Dermis blood vessel endothelial cell (primary cell): ENCODE measurements around the gene NRARP. TPM values are rescaled to one million over a fixed set of nuclear protein-coding genes. Genes with fewer than 3 reads are reported as not detected.

Experiments used
- DNase-seq: peaks from one replicate; pipeline ENCODE4 v3.0.0; 2010
- total RNA-seq: library from RNA; depleted of rRNA; stranded (reverse); fragments of >200 nt; gene quantifications from 2 replicates; pipeline ENCODE4 v1.2.3, GENCODE V29; 2014

The NRARP gene
- total RNA-seq, 1 donor from 2014 or later, result 64.3 TPM

DNA sequence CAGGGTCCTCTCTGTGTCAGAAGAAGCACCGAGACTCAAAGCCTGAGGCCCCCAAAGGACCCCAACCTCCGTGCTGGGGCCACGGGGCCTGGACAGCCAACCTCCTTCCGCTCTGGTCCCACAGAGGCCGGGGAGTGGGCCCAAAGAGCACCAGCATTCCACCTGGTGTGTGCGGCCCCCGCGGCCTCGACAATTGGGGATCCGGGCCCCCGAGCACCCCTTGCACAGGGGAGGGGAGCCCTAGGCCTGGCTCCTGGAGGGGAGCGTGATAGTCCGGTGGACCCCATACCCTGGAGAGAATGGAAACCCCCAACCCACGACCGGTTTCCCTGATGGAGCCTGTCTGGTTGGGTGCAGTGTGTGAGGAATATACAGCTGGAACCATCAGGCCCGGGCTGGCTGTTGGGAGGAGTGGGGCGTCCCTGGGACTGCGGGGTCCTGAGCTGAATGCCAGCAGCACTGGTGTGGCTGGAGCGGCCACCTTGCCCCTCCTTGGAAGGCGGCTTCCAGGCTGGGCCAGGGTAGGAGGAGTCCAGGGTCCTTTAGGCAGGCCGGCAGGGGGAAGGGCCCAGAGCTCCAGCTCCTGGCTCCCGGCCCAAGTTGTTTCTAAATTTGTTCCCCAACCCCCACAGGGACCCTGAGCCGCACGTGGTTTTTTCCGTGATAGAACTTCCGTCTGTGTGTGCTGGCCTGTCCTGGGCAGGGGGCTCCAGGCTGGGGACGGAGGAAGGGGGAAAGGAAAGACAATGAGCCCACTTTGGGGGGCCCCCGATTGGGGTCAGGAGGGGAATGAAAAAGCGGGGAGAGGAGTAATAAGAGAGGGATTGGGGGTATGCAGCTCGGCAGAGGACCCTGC lies 25.4 kb downstream of the NRARP start:
- DNase-seq, result peak; percentile 61

- DNase-seq, result no peak
Measured at GRCh38 chr9:137275588-137276472, 26.2 kb downstream of the NRARP start.

DNA sequence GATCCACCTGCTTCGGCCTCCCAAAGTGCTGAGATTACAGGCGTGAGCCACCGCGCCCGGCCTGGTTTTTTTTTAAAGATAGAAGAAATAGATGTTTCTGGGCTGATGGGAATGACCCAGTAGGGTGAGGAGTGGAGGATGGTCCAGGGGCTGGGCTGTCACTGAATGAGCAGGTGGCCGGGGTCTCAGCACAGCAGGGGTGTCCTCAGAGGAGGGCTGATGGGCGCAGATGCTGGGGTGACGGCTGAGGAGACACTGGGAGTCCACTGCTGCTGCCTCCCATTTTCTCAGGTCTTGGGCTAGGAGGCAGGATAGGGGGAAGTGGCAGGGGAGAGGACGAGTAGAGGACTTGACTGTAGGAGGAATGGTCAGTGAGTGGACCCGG lies 26.9 kb downstream of the NRARP start:
- DNase-seq, result no peak

- no peak for DNase-seq
Measured at GRCh38 chr9:137273611-137274320, 28.3 kb downstream of the NRARP start.

DNA sequence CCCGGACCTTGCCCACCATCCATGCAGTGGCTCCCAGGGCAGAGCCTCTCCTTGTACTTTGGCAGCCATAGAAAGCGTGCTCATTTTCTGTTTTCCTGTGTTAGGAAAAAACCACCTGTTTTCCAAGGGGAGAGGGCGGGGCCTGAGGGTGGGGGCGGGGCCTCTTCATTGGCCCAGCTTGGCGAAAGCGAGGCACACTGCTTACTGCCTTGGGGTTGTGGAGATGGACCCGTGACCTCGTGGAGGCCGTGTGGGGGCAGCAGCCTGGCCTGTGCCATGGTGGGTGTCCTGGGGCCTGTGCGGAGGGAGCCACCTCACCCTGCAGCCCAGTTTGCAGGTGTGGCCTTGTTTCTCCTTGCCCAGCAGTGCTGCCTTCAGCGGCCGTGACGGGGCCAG lies 29.0 kb downstream of the NRARP start:
- no peak for DNase-seq

GRCh38 chr9:137272241-137273094 lies 29.6 kb downstream of the NRARP start:
- DNase-seq, result no peak

GRCh38 chr9:137271696-137272076 lies 30.4 kb downstream of the NRARP start:
- no peak for DNase-seq

- no peak for DNase-seq
Measured at GRCh38 chr9:137270929-137271695, 31.0 kb downstream of the NRARP start.

GRCh38 chr9:137269231-137269772 lies 32.8 kb downstream of the NRARP start:
- DNase-seq, result peak; percentile 63

GRCh38 chr9:137268538-137269201 lies 33.4 kb downstream of the NRARP start:
- peak; percentile 72 for DNase-seq

DNA sequence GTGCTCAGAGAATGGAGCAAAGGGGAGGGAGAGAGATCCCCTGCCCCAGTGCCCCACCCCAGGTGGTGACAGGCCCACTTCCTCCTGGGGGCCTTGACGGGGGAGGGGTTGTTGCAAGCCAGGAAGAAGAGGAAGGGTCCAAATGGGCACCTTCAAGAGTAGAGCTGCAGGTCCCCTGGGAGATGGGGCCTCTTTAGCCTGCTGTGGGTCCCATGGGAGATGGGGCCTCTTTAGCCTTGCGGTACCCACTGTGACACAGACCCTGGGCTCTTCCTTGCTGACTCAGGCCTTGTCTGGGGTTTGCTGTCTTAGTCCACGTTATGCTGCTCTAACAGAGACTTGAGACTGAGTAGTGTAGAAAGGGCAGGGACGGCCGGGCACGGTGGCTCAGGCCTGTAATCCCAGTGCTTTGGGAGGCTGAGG lies 34.1 kb downstream of the NRARP start:
- peak; percentile 36 for DNase-seq

GRCh38 chr9:137266585-137267453 lies 35.3 kb downstream of the NRARP start:
- no peak for DNase-seq

- no peak for DNase-seq
Measured at GRCh38 chr9:137266162-137266527, 35.9 kb downstream of the NRARP start.

DNA sequence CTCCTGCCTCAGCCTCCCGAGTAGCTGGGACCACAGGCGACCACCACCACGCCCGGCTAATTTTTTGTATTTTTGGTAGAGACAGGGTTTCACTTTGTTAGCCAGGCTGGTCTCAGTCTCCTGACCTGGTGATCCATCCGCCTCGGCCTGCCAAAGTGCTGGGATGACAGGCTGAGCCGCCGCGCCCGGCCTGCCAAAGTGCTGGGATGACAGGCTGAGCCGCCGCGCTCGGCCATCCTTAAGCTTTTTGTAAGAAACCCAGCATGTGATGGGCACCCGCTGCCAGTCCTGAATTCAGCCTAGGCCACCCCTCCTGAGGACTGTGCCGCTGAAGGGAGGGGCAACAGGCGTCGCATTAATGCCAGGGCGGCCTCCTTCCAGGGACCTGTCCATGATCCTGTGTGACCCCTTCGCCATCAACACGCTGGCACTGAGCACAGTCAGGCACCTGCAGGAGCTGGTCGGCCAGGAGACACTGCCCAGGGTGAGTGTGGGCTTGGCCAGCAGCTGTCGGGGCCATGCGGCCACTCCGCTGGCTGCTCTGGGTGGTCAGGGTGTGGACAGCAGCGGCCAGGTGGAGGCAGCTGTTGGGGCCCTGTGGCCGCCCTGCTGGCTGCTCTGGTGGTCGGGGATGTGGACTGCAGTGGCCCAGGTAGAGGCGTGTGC lies 36.4 kb downstream of the NRARP start:
- DNase-seq, result no peak

GRCh38 chr9:137264067-137264466 lies 38.0 kb downstream of the NRARP start:
- no peak for DNase-seq

GRCh38 chr9:137263506-137263905 lies 38.6 kb downstream of the NRARP start:
- DNase-seq, result no peak

DNA sequence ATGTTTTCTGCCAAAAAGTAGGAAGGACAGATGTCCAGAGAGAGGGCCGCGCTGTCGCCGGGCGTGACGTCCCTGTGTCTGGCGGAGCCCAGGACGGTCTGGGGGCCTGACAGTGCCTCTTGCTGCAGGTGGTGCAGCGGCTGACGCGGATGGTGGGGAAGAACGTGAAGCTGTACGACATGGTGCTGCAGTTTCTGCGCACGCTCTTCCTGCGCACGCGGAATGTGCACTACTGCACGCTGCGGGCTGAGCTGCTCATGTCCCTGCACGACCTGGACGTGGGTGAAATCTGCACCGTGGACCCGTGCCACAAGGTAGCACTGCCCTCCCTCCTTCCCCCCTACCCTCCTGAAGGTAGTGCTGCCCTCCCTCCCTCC lies 39.2 kb downstream of the NRARP start:
- DNase-seq, result no peak

GRCh38 chr9:137262173-137262908 lies 39.7 kb downstream of the NRARP start:
- peak; percentile 53 for DNase-seq
